ENCODE results near the gene RSPO4.

The RSPO4 gene

DNA sequence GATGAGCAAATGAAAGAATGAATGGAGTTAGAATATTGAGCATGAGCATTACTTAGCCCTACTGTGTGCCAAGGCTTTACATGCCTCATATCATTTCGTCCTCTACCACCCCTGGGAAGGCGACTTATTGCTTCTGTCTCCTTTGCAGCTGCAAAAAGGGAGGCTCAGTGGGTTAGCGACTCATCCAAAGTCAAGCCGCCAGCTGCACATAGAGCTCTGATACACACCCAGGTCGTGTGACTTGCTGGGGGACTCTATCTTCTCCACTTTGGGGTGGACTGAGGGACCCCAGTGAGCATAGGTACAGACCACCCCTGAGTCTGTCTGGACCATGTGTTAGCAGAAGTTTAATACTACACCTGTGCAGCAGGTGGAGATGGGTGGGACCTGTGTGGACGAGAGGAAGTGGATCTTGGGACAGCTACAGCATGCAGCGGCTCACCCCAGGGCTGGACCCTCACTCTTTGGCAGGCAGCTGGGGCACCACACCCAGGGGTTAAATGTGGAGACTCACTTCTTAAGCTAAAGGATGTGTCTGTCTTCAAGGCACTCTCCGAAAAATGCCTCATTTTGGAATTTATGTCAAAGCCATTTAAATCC, 49.8 kb downstream of the RSPO4 start:
- Histone ChIP-seq H3K4me1 (ENCODE audit: insufficient read depth, low read length) (no peaks in the 10 kb centered on the region), H3K36me3 (ENCODE audit: insufficient read depth, low read length) (no peaks in the 10 kb centered on the region), H3K9ac (ENCODE audit: low read depth, low read length) (no peak overlapping the region), H3K9me3 (ENCODE audit: control insufficient read depth, insufficient read depth, low read length) (no peaks in the 10 kb centered on the region)

- Histone ChIP-seq H3K4me1 (ENCODE audit: insufficient read depth, low read length) (no peaks in the 10 kb centered on the region), H3K9ac (ENCODE audit: low read depth, low read length) (no peak overlapping the region), H3K36me3 (ENCODE audit: insufficient read depth, low read length) (no peaks in the 10 kb centered on the region), H3K9me3 (ENCODE audit: control insufficient read depth, insufficient read depth, low read length) (no peaks in the 10 kb centered on the region)
These were observed 50.5 kb downstream of the RSPO4 start for GRCh38 chr20:951384-952169.

DNA sequence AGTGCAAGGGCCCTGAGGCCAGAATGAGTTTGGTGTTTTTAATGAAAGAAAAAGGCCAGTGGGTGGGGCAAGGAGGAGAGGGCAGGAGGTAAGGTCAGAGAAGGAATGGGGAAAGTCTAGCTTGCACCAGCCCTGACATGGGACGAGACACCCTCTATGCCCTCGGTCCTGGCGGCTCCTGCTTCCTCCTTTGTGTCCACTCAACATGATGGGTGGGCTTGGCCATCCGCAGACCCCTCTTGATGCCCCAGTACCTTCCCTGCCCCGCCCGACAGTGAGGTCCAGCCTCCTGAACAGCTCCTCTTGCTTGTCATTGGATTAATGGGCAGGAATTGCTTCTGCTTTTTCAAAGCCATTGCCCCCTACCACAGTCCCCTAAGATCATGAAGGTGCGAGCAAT, 52.4 kb downstream of the RSPO4 start:
- Histone ChIP-seq H3K36me3 (ENCODE audit: insufficient read depth, low read length) (no peaks in the 10 kb centered on the region), H3K9me3 (ENCODE audit: control insufficient read depth, insufficient read depth, low read length) (no peaks in the 10 kb centered on the region), H3K9ac (ENCODE audit: low read depth, low read length) (no peak overlapping the region), H3K4me1 (ENCODE audit: insufficient read depth, low read length) (peaks cover 4% of the 10 kb centered on the region; the same call in 1 of the 2 replicates)

- no peak overlapping the region for H3K9ac ChIP-seq (ENCODE audit: low read depth, low read length)
- H3K36me3 ChIP-seq (ENCODE audit: insufficient read depth, low read length), result no peaks in the 10 kb centered on the region
- no peaks in the 10 kb centered on the region for H3K9me3 ChIP-seq (ENCODE audit: control insufficient read depth, insufficient read depth, low read length)
- peaks cover 23% of the 10 kb centered on the region for H3K4me1 ChIP-seq (ENCODE audit: insufficient read depth, low read length)
These were observed 55.3 kb downstream of the RSPO4 start for GRCh38 chr20:946826-947225.

- no peaks in the 10 kb centered on the region for H3K9me3 ChIP-seq (ENCODE audit: control insufficient read depth, insufficient read depth, low read length)
- H3K36me3 ChIP-seq (ENCODE audit: insufficient read depth, low read length), result no peaks in the 10 kb centered on the region
- no peak overlapping the region for H3K9ac ChIP-seq (ENCODE audit: low read depth, low read length)
- peaks cover 23% of the 10 kb centered on the region for H3K4me1 ChIP-seq (ENCODE audit: insufficient read depth, low read length)
These were observed 56.3 kb downstream of the RSPO4 start for GRCh38 chr20:945841-946240.

GRCh38 chr20:944774-945410, 57.2 kb downstream of the RSPO4 start:
- Histone ChIP-seq H3K9me3 (ENCODE audit: control insufficient read depth, insufficient read depth, low read length) (no peaks in the 10 kb centered on the region), H3K36me3 (ENCODE audit: insufficient read depth, low read length) (no peaks in the 10 kb centered on the region), H3K4me1 (ENCODE audit: insufficient read depth, low read length) (peaks cover 23% of the 10 kb centered on the region), H3K9ac (ENCODE audit: low read depth, low read length) (no peak overlapping the region)

DNA sequence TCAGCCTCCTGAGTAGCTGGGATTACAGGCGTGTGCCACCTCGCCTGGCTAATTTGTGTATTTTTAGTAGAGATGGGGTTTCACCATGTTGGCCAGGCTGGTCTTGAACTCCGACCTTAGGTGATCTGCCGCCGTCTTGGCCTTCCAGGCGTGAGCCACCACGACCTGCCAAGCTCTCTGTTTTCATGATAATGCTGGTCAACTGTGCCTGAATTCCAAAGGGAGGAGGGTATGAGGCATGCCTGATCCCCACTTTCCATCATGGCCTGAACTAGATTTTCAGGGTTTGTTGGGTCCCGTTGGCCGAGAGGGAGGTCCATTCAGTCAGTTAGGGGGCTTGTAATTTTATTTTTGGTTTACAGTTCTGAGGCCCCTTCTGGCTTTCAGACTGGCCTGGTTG, 58.0 kb downstream of the RSPO4 start:
- Histone ChIP-seq H3K4me1 (ENCODE audit: insufficient read depth, low read length) (peaks cover 23% of the 10 kb centered on the region), H3K9ac (ENCODE audit: low read depth, low read length) (no peak overlapping the region), H3K36me3 (ENCODE audit: insufficient read depth, low read length) (no peaks in the 10 kb centered on the region), H3K9me3 (ENCODE audit: control insufficient read depth, insufficient read depth, low read length) (no peaks in the 10 kb centered on the region)

GRCh38 chr20:942611-943010, 59.5 kb downstream of the RSPO4 start:
- Histone ChIP-seq H3K9ac (ENCODE audit: low read depth, low read length) (no peak overlapping the region), H3K4me1 (ENCODE audit: insufficient read depth, low read length) (peaks cover 23% of the 10 kb centered on the region), H3K9me3 (ENCODE audit: control insufficient read depth, insufficient read depth, low read length) (no peaks in the 10 kb centered on the region), H3K36me3 (ENCODE audit: insufficient read depth, low read length) (no peaks in the 10 kb centered on the region)

GRCh38 chr20:940926-941325, 61.2 kb downstream of the RSPO4 start:
- H3K9ac ChIP-seq (ENCODE audit: low read depth, low read length), result no peak overlapping the region
- H3K36me3 ChIP-seq (ENCODE audit: insufficient read depth, low read length), result no peaks in the 10 kb centered on the region
- no peaks in the 10 kb centered on the region for H3K9me3 ChIP-seq (ENCODE audit: control insufficient read depth, insufficient read depth, low read length)
- H3K4me1 ChIP-seq (ENCODE audit: insufficient read depth, low read length), result peaks cover 23% of the 10 kb centered on the region

DNA sequence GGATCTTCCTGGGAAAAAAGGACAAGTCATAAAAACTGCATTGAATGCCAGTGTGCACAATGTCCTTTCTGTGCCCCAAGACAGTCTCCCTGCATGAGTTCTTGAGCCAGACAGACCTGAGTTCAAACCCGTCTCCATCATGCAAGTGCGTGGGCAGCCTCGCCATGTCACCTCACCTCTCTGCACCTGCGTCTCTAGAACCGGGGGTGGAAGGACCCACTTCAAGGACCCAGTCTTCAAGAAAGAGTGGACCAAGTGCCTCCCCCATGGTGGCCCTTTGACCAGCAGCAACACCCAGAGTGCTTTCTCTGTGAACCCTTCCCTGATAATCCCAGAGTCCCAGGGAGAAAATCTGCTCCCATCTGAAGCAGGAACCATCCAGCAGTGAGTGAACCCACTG, 62.5 kb downstream of the RSPO4 start:
- no peaks in the 10 kb centered on the region for H3K36me3 ChIP-seq (ENCODE audit: insufficient read depth, low read length)
- peaks cover 17% of the 10 kb centered on the region for H3K4me1 ChIP-seq (ENCODE audit: insufficient read depth, low read length)
- H3K9ac ChIP-seq (ENCODE audit: low read depth, low read length), result no peak overlapping the region
- no peaks in the 10 kb centered on the region for H3K9me3 ChIP-seq (ENCODE audit: control insufficient read depth, insufficient read depth, low read length)

GRCh38 chr20:934186-934840, 67.8 kb downstream of the RSPO4 start:
- H3K9me3 ChIP-seq (ENCODE audit: control insufficient read depth, insufficient read depth, low read length), result peaks cover 8% of the 10 kb centered on the region
- H3K4me1 ChIP-seq (ENCODE audit: insufficient read depth, low read length), result no peaks in the 10 kb centered on the region
- H3K36me3 ChIP-seq (ENCODE audit: insufficient read depth, low read length), result no peaks in the 10 kb centered on the region
- no peak overlapping the region for H3K9ac ChIP-seq (ENCODE audit: low read depth, low read length)

DNA sequence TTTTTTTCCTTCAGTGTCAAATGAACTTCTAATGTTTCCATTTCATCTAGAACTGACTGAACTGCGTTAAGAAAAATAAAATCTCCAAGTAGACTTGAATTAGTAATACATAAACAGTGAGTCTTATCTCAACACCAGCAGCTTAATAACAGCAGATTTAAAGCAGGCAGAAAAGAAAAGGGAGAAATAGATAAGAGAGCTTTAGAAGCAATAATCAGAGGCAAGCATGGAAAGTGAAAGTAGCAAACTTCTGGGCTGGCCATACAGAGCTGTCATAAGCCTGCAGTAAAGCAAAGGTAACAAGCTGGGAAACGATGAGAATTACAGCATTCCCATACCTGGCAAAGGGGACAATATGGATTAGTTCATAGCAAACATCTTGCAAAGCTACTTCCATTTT, 69.1 kb downstream of the RSPO4 start:
- H3K36me3 ChIP-seq (ENCODE audit: insufficient read depth, low read length), result no peaks in the 10 kb centered on the region
- H3K9ac ChIP-seq (ENCODE audit: low read depth, low read length), result no peak overlapping the region
- H3K4me1 ChIP-seq (ENCODE audit: insufficient read depth, low read length), result no peaks in the 10 kb centered on the region
- H3K9me3 ChIP-seq (ENCODE audit: control insufficient read depth, insufficient read depth, low read length), result peaks cover 8% of the 10 kb centered on the region

GRCh38 chr20:931401-931800, 70.7 kb downstream of the RSPO4 start:
- H3K9me3 ChIP-seq (ENCODE audit: control insufficient read depth, insufficient read depth, low read length), result peaks cover 8% of the 10 kb centered on the region
- H3K36me3 ChIP-seq (ENCODE audit: insufficient read depth, low read length), result no peaks in the 10 kb centered on the region
- H3K4me1 ChIP-seq (ENCODE audit: insufficient read depth, low read length), result no peaks in the 10 kb centered on the region
- H3K9ac ChIP-seq (ENCODE audit: low read depth, low read length), result no peak overlapping the region

DNA sequence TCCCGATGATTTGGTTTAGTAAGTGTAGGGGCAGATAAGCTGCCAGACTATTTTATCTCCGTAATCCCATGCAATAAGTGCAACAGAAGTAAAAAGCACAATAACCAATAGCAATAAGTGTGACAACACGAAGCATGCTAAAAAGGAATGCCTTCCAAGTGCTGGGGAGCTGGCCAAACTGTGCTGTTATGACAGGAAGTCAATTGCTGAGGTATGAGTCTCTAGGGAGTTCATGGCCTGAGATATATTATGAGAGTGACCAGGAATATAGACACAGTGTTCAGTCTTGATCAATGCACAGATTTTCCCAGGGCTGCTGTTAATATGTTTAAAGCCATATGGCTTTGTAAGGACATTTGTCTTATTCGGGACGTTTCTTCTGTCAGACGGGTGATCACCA, 75.4 kb downstream of the RSPO4 start:
- H3K36me3 ChIP-seq (ENCODE audit: insufficient read depth, low read length), result no peaks in the 10 kb centered on the region
- no peak overlapping the region for H3K9ac ChIP-seq (ENCODE audit: low read depth, low read length)
- H3K9me3 ChIP-seq (ENCODE audit: control insufficient read depth, insufficient read depth, low read length), result peaks cover 2% of the 10 kb centered on the region; the same call in 1 of the 2 replicates
- no peaks in the 10 kb centered on the region for H3K4me1 ChIP-seq (ENCODE audit: insufficient read depth, low read length)
